Esophagus muscularis mucosa (tissue), 4 donors: ENCODE data around the gene PPM1B. TPM values are rescaled to one million over a fixed set of nuclear protein-coding genes. Genes with fewer than 3 reads are reported as not detected.
A peak's percentile ranks its signal among the peaks of the same experiment; 100 is the strongest.

Experiments used
- DNase-seq: peaks from one replicate; pipeline ENCODE4 v3.0.0-alpha.2; 2017; ENCODE audit errors: extremely low spot score
- H3K27ac ChIP-seq, 4 donors: fragments of 200-600 bp; sonication (generic); replicated peaks in 1 of 4; 1 replicate in 3 of 4; 2 replicates in 1 of 4; pipeline ENCODE4 v1.5.1; 2016 to 2019; ENCODE audit warnings: mild to moderate bottlenecking in 1 of 4
- H3K27me3 ChIP-seq, 4 donors: fragments of 200-600 bp; sonication (generic); one replicate each; pipeline versions ENCODE4 v1.5.1 to v1.6.0; 2016 to 2019
- H3K36me3 ChIP-seq, 4 donors: fragments of 200-600 bp; sonication (generic); one replicate each; pipeline ENCODE4 v1.5.1; 2016 to 2019
- H3K4me1 ChIP-seq, 4 donors: fragments of 200-600 bp; sonication (generic); one replicate each; pipeline ENCODE4 v1.5.1; 2016 to 2019
- H3K4me3 ChIP-seq, 4 donors: fragments of 200-600 bp; sonication (generic); 1 replicate in 2 of 4; 2 replicates in 2 of 4; pipeline ENCODE4 v1.5.1; 2016 to 2019; ENCODE audit warnings: mild to moderate bottlenecking in 4 of 4, moderate library complexity in 1 of 4
- H3K9me3 ChIP-seq, 4 donors: fragments of 200-600 bp; sonication (generic); 1 replicate in 3 of 4; 2 replicates in 1 of 4; pipeline ENCODE4 v1.5.1; 2016 to 2019
- CTCF ChIP-seq, 3 experiments: fragments of 200-600 bp in 2 of 3; fragments of 450-650 bp in 1 of 3; sonication (generic) in 2 of 3; IDR thresholded peaks; one replicate each; pipeline ENCODE4 v1.5.1; 2017 to 2019; ENCODE audit warnings: antibody characterized with exemption in 3 of 3, mild to moderate bottlenecking in 2 of 3, moderate library complexity in 1 of 3
- EP300 ChIP-seq: sonication (generic); formaldehyde crosslinking; IDR thresholded peaks from one replicate; pipeline ENCODE4 v1.6.1; 2017; ENCODE audit warnings: antibody characterized with exemption
- POLR2A ChIP-seq: fragments of 450-650 bp; IDR thresholded peaks from one replicate; pipeline ENCODE4 v1.6.1; 2017; ENCODE audit warnings: antibody characterized with exemption, moderate library complexity, mild to moderate bottlenecking, low read depth
- POLR2AphosphoS5 ChIP-seq, 2 donors: sonication (generic); formaldehyde crosslinking; IDR thresholded peaks; one replicate each; pipeline ENCODE4 v1.6.1; 2017; ENCODE audit warnings: antibody characterized with exemption in 2 of 2
- WGBS: methylation state at CpG from one replicate; pipeline ENCODE4 v1.1.5; 2018; 5-methylcytosine and 5-hydroxymethylcytosine counted together
- intact Hi-C: fragments of 100-400 bp; cut with DNase I; formaldehyde crosslinking; loops from one replicate; pipeline ENCODE4 v1.15.1; 2023
- total RNA-seq, 4 donors: library from RNA; depleted of rRNA; stranded (reverse); fragments of >200 nt; gene quantifications; one replicate each; pipeline versions ENCODE4 v1.1.0 to v1.2.1, GENCODE V29; 2016

Gene PPM1B
- total RNA-seq: 10 to 100 TPM; 61.4 to 92.7 (median 75.8) TPM

DNA sequence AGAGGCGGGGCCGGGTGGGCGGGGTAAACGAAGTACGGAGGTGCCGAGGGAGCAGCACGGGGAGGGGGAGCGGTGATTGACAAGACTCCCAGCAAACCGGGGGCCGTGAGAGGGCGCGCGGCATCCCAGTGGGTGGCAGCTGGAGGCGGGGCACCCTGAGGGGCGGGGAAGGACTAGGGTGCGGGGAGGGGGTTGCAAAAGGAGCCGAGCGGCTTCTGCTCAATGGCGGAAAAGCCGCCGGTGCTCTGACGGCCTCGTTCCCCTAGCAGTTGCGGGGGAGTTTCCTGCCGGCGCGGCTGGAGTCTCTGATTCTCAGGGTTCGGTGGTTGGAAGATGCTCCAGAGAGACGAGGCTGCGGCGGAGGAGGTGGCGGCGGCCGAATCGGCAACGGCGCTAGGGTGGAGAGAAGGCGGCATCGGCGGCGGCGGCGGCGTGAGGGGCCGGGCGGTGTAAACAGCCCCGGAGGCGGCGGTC is at the start of gene PPM1B:
TSS of gene PPM1B (plus strand) at position 195 of the 474 bp plus-strand sequence. CDS start 32,325 bp downstream, outside the sequence.
- peak within 1 kb of the TSS; percentile 93 to 99 (median 99) for H3K27ac ChIP-seq
- intact Hi-C loops: loop anchor here (5.0 kb wide), 2 partner anchors 76 to 194 kb away; partner anchors contain the start of genes CAMKMT and PREPL
- no peaks in the 10 kb centered on the region for H3K36me3 ChIP-seq
- 1% methylated on average over 29 of the region's 49 CpGs for WGBS
- TF ChIP-seq POLR2AphosphoS5 (IDR thresholded peaks at IDR 0.05): peak; percentile 98 to 99
- TF ChIP-seq POLR2A: peak; percentile 99
- TF ChIP-seq CTCF (IDR thresholded peaks at IDR 0.05): no peak
- TF ChIP-seq EP300: no peak
- H3K27me3 ChIP-seq: peaks cover 0 to 5% (median 0%) of the 10 kb centered on the region in 4 donors
- H3K4me1 ChIP-seq: peaks cover 16 to 38% (median 32%) of the 10 kb centered on the region in 4 donors
- DNase-seq: no peak
- peak within 1 kb of the TSS; percentile 75 to 97 (median 94) for H3K4me3 ChIP-seq
- H3K9me3 ChIP-seq: no peaks in the 10 kb centered on the region

DNA sequence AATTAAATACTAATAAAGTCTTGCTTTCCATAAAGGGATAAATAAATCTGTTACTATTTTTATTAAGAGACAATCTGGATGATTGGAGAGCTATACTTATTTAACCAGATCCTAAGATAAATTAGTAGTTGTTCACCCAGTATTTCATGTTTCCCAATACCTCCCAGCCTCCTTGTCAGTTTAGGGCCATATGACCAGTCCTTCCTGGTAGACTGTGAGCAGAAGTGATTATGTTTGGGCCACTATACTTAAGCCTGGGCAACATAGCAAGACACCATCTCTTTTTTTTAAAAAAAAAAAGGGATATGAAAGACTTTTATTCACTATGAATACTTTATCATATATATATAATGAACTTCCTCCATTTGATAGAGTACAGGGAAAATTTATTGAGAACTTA is 48.8 kb upstream of the PPM1B start:
- no peak overlapping the region for H3K27ac ChIP-seq
- DNase-seq: no peak
- no peaks in the 10 kb centered on the region for H3K9me3 ChIP-seq
- no peaks in the 10 kb centered on the region for H3K4me1 ChIP-seq
- no peaks in the 10 kb centered on the region for H3K27me3 ChIP-seq
- no peak overlapping the region for H3K4me3 ChIP-seq
- H3K36me3 ChIP-seq: no peaks in the 10 kb centered on the region
- intact Hi-C loops: no loop called here
- TF ChIP-seq CTCF (IDR thresholded peaks at IDR 0.05) (no peak), EP300 (no peak), POLR2A (no peak), POLR2AphosphoS5 (IDR thresholded peaks at IDR 0.05) (no peak)

DNA sequence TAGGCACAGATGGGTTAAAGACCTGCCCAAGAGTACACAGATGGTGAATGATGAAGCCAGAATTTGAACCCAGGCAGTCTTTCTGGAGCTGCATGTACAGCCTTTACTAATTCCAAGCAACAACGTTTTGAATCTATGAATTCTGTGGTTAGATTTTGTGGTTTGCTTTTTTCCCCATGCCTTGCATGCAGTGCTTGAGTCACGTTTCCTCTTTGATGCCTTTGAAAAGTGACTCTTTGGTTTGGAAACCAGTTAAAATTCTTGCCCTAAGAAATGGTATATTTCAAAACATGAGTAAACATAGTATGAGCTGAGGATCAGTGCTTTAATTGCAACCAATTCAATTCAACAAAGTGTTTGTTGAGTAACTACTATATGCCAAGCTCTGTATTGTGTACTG is 48.2 kb upstream of the PPM1B start:
- DNase-seq: no peak
- Histone ChIP-seq H3K27ac (no peak overlapping the region), H3K4me3 (no peak overlapping the region), H3K9me3 (no peaks in the 10 kb centered on the region), H3K36me3 (no peaks in the 10 kb centered on the region), H3K4me1 (no peaks in the 10 kb centered on the region), H3K27me3 (no peaks in the 10 kb centered on the region)
- intact Hi-C loops: no loop called here
- TF ChIP-seq POLR2A: no peak
- no peak for TF ChIP-seq CTCF (IDR thresholded peaks at IDR 0.05)
- no peak for TF ChIP-seq POLR2AphosphoS5 (IDR thresholded peaks at IDR 0.05)
- no peak for TF ChIP-seq EP300
- 47% methylated on average over 2 of the region's 2 CpGs for WGBS

GRCh38 chr2:44121899-44122298 is 46.8 kb upstream of the PPM1B start:
- intact Hi-C loops: no loop called here
- TF ChIP-seq POLR2A: no peak
- no peak overlapping the region for H3K4me3 ChIP-seq
- H3K27ac ChIP-seq: no peak overlapping the region
- DNase-seq: no peak
- no peaks in the 10 kb centered on the region for H3K4me1 ChIP-seq
- H3K27me3 ChIP-seq: no peaks in the 10 kb centered on the region
- 89% methylated on average over 3 of the region's 3 CpGs for WGBS
- H3K9me3 ChIP-seq: no peaks in the 10 kb centered on the region
- H3K36me3 ChIP-seq: no peaks in the 10 kb centered on the region

- 92% methylated on average over 5 of the region's 5 CpGs for WGBS
- intact Hi-C loops: no loop called here
- H3K9me3 ChIP-seq: no peaks in the 10 kb centered on the region
- DNase-seq: no peak
- H3K36me3 ChIP-seq: no peaks in the 10 kb centered on the region
- H3K4me3 ChIP-seq: no peak overlapping the region
- H3K4me1 ChIP-seq: no peaks in the 10 kb centered on the region
- H3K27ac ChIP-seq: no peak overlapping the region
- TF ChIP-seq CTCF (IDR thresholded peaks at IDR 0.05) (no peak), POLR2AphosphoS5 (IDR thresholded peaks at IDR 0.05) (no peak), EP300 (no peak), POLR2A (no peak)
- H3K27me3 ChIP-seq: no peaks in the 10 kb centered on the region
These were observed 44.2 kb upstream of the PPM1B start for GRCh38 chr2:44124500-44124899.
